A549 (cell line): ENCODE measurements around the gene GPR25. TPM values are rescaled to one million over a fixed set of nuclear protein-coding genes. Genes with fewer than 3 reads are reported as not detected.

ENCODE experiments used
- ATAC-seq, 2 experiments: fragments of 200-7000 bp in 1 of 2; fragments of >200 bp in 1 of 2; cut with Nextera tagmentation in 1 of 2; cut with Tn5 transposase in 1 of 2; 3 replicates each; pipeline versions ENCODE4 v1.8.0 to v1.9.1; 2018 to 2020; ENCODE audit warnings: mild to moderate bottlenecking in 1 of 2, moderate library complexity in 1 of 2
- CTCF ChIA-PET: fragments of 300-600 bp; sonication (Branson Sonifier 250); formaldehyde crosslinking; extraction: SDS; loops from one replicate; lab custom pipeline; 2021; ENCODE audit warnings: antibody characterized with exemption, inconsistent platforms; lab: Yijun Ruan, JAX
- POLR2A ChIA-PET: fragments of 350-600 bp; formaldehyde crosslinking; extraction: SDS; loops from one replicate; lab custom pipeline; 2021; ENCODE audit warnings: antibody characterized with exemption, inconsistent platforms; lab: Yijun Ruan, JAX
- DNase-seq, 2 experiments: peaks; one replicate each; pipeline versions ENCODE4 v3.0.0 to v3.0.0-alpha.2; 2011 to 2016; ENCODE audit warnings: low read depth in 1 of 2, low spot score in 1 of 2
- FAIRE-seq: peaks from 2 replicates; lab custom pipeline; 2011; peaks lifted over from hg19 to GRCh38; lab: Jason Lieb, UNC
- H3K27ac ChIP-seq, 2 experiments: fragments of >200 bp; sonication (Bioruptor Twin); formaldehyde crosslinking; 3 replicates each; pipeline ENCODE4 v1.5.1; 2016 to 2017
- H3K4me1 ChIP-seq: fragments of >200 bp; sonication (Bioruptor Twin); formaldehyde crosslinking; 3 replicates; pipeline ENCODE4 v1.6.1; 2016
- H3K4me2 ChIP-seq: fragments of >200 bp; sonication (Bioruptor Twin); formaldehyde crosslinking; 3 replicates; pipeline ENCODE4 v1.6.1; 2016
- H3K4me3 ChIP-seq: fragments of >200 bp; sonication (Bioruptor Twin); formaldehyde crosslinking; 3 replicates; pipeline ENCODE4 v1.5.1; 2016
- H3K9me3 ChIP-seq: fragments of >200 bp; sonication (Bioruptor Twin); formaldehyde crosslinking; 3 replicates; pipeline ENCODE4 v1.6.1; 2016
- ATOH8 ChIP-seq: fragments of 250-450 bp; sonication (Bioruptor Pico); IDR thresholded peaks from 2 replicates; pipeline ENCODE4 v1.5.0; 2020; ENCODE audit warnings: low read depth, mild to moderate bottlenecking, moderate library complexity
- CEBPB ChIP-seq, 2 experiments: fragments of >200 bp in 1 of 2; sonication (Bioruptor Twin) in 1 of 2; formaldehyde crosslinking in 1 of 2; IDR thresholded peaks; 2 replicates each; pipeline ENCODE4 v1.6.1; 2012 to 2016
- CHD2 ChIP-seq: fragments of 150-350 bp; IDR thresholded peaks from 2 replicates; pipeline ENCODE4 v1.6.1; 2014; ENCODE audit warnings: low read length; ENCODE audit not compliant: partially characterized antibody
- CHD4 ChIP-seq: fragments of 200-600 bp; sonication (generic); IDR thresholded peaks from 2 replicates; pipeline ENCODE4 v1.6.1; 2016; ENCODE audit warnings: antibody characterized with exemption, mild to moderate bottlenecking, borderline replicate concordance
- EP300 ChIP-seq, 2 experiments: fragments of >200 bp; sonication (Bioruptor Twin); formaldehyde crosslinking; IDR thresholded peaks; 2 replicates in 1 of 2; 3 replicates in 1 of 2; pipeline ENCODE4 v1.6.1; 2016 to 2017
- ESRRA ChIP-seq: fragments of 150-350 bp; IDR thresholded peaks from 2 replicates; pipeline ENCODE4 v1.6.1; 2014; ENCODE audit warnings: mild to moderate bottlenecking, low read length, borderline replicate concordance
- FOSB ChIP-seq: fragments of 250-450 bp; sonication (Bioruptor Pico); IDR thresholded peaks from 2 replicates; pipeline ENCODE4 v1.5.0; 2020; ENCODE audit warnings: mild to moderate bottlenecking, moderate library complexity
- FOXS1 ChIP-seq: fragments of 250-450 bp; sonication (Bioruptor Pico); IDR thresholded peaks from 2 replicates; pipeline ENCODE4 v1.5.0; 2020; ENCODE audit warnings: mild to moderate bottlenecking, moderate library complexity
- HOXA7 ChIP-seq: fragments of 250-450 bp; sonication (Bioruptor Pico); IDR thresholded peaks from 2 replicates; pipeline ENCODE4 v1.5.0; 2020; ENCODE audit warnings: mild to moderate bottlenecking, moderate library complexity
- HOXB5 ChIP-seq: fragments of 250-450 bp; sonication (Bioruptor Pico); IDR thresholded peaks from 2 replicates; pipeline ENCODE4 v1.5.0; 2020; ENCODE audit warnings: mild to moderate bottlenecking, moderate library complexity
- JUN ChIP-seq, 2 experiments: fragments of >200 bp; sonication (Bioruptor Twin); formaldehyde crosslinking; IDR thresholded peaks; 2 replicates in 1 of 2; 3 replicates in 1 of 2; pipeline ENCODE4 v1.6.1; 2016 to 2017
- KDM1A ChIP-seq: fragments of 200-600 bp; sonication (generic); IDR thresholded peaks from 2 replicates; pipeline ENCODE4 v1.6.1; 2016; ENCODE audit warnings: low read depth, mild to moderate bottlenecking
- KDM5A ChIP-seq: fragments of 200-600 bp; sonication (generic); IDR thresholded peaks from 2 replicates; pipeline ENCODE4 v1.6.1; 2016; ENCODE audit warnings: antibody characterized with exemption, mild to moderate bottlenecking
- MAZ ChIP-seq: fragments of 150-350 bp; IDR thresholded peaks from 2 replicates; pipeline ENCODE4 v1.6.1; 2014; ENCODE audit warnings: antibody characterized with exemption, low read depth, low read length, borderline replicate concordance
- MYC ChIP-seq: IDR thresholded peaks from 2 replicates; pipeline ENCODE4 v1.6.1; 2012; ENCODE audit warnings: mild to moderate bottlenecking, inconsistent platforms, low read length, improper control_type of control experiment, borderline replicate concordance
- POLR2A ChIP-seq: IDR thresholded peaks from 2 replicates; pipeline ENCODE4 v1.6.1; 2012; ENCODE audit warnings: mild to moderate bottlenecking, low read length
- RAD21 ChIP-seq, 2 experiments: fragments of >200 bp in 1 of 2; sonication (Bioruptor Twin) in 1 of 2; formaldehyde crosslinking in 1 of 2; IDR thresholded peaks in 1 of 2; conservative IDR thresholded peaks in 1 of 2; 2 replicates in 1 of 2; 3 replicates in 1 of 2; pipeline ENCODE4 v1.6.1; 2012 to 2018; ENCODE audit warnings: inconsistent platforms in 1 of 2
- RCOR1 ChIP-seq: fragments of 150-350 bp; IDR thresholded peaks from 2 replicates; pipeline ENCODE4 v1.6.1; 2014; ENCODE audit warnings: antibody characterized with exemption, low read length, low read depth
- REST ChIP-seq: fragments of 200-600 bp; sonication (generic); IDR thresholded peaks from 2 replicates; pipeline ENCODE4 v1.6.1; 2016; ENCODE audit warnings: antibody characterized with exemption, mild to moderate bottlenecking, moderate library complexity
- RNF2 ChIP-seq: fragments of 200-600 bp; sonication (generic); IDR thresholded peaks from 2 replicates; pipeline ENCODE4 v1.6.1; 2016; ENCODE audit warnings: low read depth, mild to moderate bottlenecking, antibody characterized with exemption, moderate library complexity, borderline replicate concordance
- SREBF2 ChIP-seq: fragments of 450-650 bp; IDR thresholded peaks from 2 replicates; pipeline ENCODE4 v1.6.1; 2014; ENCODE audit warnings: mild to moderate bottlenecking, moderate library complexity
- TFCP2L1 ChIP-seq: fragments of 250-450 bp; sonication (Bioruptor Pico); IDR thresholded peaks from 2 replicates; pipeline ENCODE4 v1.5.0; 2021; ENCODE audit warnings: mild to moderate bottlenecking
- ZFP36 ChIP-seq: fragments of 450-650 bp; IDR thresholded peaks from 2 replicates; pipeline ENCODE4 v1.6.1; 2014; ENCODE audit warnings: borderline replicate concordance; ENCODE audit not compliant: partially characterized antibody
- ZNF302 ChIP-seq: fragments of 250-450 bp; sonication (Bioruptor Pico); IDR thresholded peaks from 2 replicates; pipeline ENCODE4 v1.9.0; 2021; ENCODE audit warnings: inconsistent platforms, mild to moderate bottlenecking, moderate library complexity
- WGBS: methylation state at CpG from one replicate; pipeline ENCODE4 v1.1.6; 2017; ENCODE audit errors: missing lambda C conversion rate; 5-methylcytosine and 5-hydroxymethylcytosine counted together
- polyA plus RNA-seq, 4 experiments: library from polyadenylated mRNA; depleted of rRNA in 3 of 4; stranded (reverse); fragments of >200 nt; fragmentation: RNase III in 1 of 4; extraction: RNeasy Plus Mini Kit Qiagen cat#74134 plus additional on column Dnase treatment in 1 of 4; gene quantifications; 2 replicates in 3 of 4; 3 replicates in 1 of 4; pipeline ENCODE4 v1.2.3, GENCODE V29; 2011 to 2017
- TF ChIP-seq, protein P1 (sequence below): IDR thresholded peaks from 2 replicates; pipeline ENCODE4 v1.6.1; 2012; ENCODE audit warnings: low read depth, borderline replicate concordance
- TF ChIP-seq, protein P2 (sequence below): IDR thresholded peaks from 2 replicates; pipeline ENCODE4 v1.6.1; 2012
- TF ChIP-seq, protein P3 (sequence below): IDR thresholded peaks from 2 replicates; pipeline ENCODE4 v1.6.1; 2012

The GPR25 gene
- polyA plus RNA-seq, 2 of the 4 experiments (the other 2 are of a cell fraction): not detected

DNA sequence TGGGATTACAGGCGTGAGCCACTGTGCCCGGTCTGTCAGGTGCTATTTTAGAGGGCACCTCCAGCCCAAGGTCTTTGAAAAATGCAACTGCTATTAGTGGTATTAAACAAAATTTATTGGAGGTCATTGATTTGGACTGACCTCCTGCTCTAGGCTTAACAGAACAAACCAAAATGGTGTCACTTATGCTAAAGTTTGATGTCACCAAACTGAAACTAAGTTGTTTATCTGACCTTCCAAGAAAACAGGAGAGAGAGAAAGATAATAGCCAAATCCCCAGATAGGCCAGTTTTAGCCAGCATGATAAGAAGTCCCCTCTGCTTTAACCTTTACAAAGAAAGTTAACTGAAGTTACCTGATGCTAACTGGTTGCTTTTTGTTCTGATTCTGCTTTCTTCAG lies 13.8 kb downstream of the GPR25 start:
- Histone ChIP-seq H3K4me3 (no peak overlapping the region), H3K4me1 (peaks cover 26% of the 10 kb centered on the region), H3K9me3 (no peaks in the 10 kb centered on the region), H3K27ac (no peak overlapping the region), H3K4me2 (no peak overlapping the region)
- POLR2A ChIA-PET: no interaction called here
- TF ChIP-seq MAZ (no peak), RNF2 (no peak), REST (no peak), KDM5A (no peak), FOSB (CRISPR knock-in tag) (no peak), ZFP36 (no peak), CHD4 (no peak), KDM1A (no peak), EP300 (IDR thresholded peaks at IDR 0.05) (no peak), HOXA7 (CRISPR knock-in tag) (no peak), TFCP2L1 (CRISPR knock-in tag) (no peak), POLR2A (no peak), RAD21 (conservative IDR thresholded peaks at IDR 0.05 in 1 of 2, IDR thresholded peaks at IDR 0.05 in 1 of 2) (no peak), RCOR1 (no peak), CHD2 (no peak), JUN (IDR thresholded peaks at IDR 0.05) (no peak)
- TF ChIP-seq, protein P1, sequence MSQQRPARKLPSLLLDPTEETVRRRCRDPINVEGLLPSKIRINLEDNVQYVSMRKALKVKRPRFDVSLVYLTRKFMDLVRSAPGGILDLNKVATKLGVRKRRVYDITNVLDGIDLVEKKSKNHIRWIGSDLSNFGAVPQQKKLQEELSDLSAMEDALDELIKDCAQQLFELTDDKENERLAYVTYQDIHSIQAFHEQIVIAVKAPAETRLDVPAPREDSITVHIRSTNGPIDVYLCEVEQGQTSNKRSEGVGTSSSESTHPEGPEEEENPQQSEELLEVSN: no peak
- ATAC-seq (no peak), FAIRE-seq (no peak), DNase-seq (no peak)
- CTCF ChIA-PET: interaction anchor here (1.8 kb wide), 1 partner anchor 85 kb away, joined by 6 read pairs; no protein-coding TSS in a partner anchor
- WGBS: 93% methylated on average over 2 of the region's 2 CpGs

- POLR2A ChIA-PET: no interaction called here
Measured at GRCh38 chr1:200887036-200887435, 14.3 kb downstream of the GPR25 start.

More at GRCh38 chr1:200887036-200887435, 14.3 kb downstream of the GPR25 start:
- CTCF ChIA-PET: interaction anchor here (1.8 kb wide), 1 partner anchor 85 kb away, joined by 6 read pairs; no protein-coding TSS in a partner anchor
- Histone ChIP-seq H3K27ac (no peak overlapping the region; a peak in 2 of 6 replicates), H3K4me3 (no peak overlapping the region), H3K4me2 (no peak overlapping the region), H3K4me1 (peaks cover 26% of the 10 kb centered on the region), H3K9me3 (no peaks in the 10 kb centered on the region)
- 85% methylated on average over 10 of the region's 11 CpGs for WGBS
- DNase-seq: no peak
- ATAC-seq: no peak
- FAIRE-seq: no peak
- TF ChIP-seq, protein P1: no peak
- no peak for TF ChIP-seq RNF2
- TF ChIP-seq FOXS1 (CRISPR knock-in tag): no peak
- TF ChIP-seq RAD21 (conservative IDR thresholded peaks at IDR 0.05 in 1 of 2, IDR thresholded peaks at IDR 0.05 in 1 of 2): no peak
- no peak for TF ChIP-seq ZNF302
- TF ChIP-seq, protein P2, sequence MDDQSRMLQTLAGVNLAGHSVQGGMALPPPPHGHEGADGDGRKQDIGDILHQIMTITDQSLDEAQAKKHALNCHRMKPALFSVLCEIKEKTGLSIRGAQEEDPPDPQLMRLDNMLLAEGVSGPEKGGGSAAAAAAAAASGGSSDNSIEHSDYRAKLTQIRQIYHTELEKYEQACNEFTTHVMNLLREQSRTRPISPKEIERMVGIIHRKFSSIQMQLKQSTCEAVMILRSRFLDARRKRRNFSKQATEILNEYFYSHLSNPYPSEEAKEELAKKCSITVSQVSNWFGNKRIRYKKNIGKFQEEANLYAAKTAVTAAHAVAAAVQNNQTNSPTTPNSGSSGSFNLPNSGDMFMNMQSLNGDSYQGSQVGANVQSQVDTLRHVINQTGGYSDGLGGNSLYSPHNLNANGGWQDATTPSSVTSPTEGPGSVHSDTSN: no peak
- no peak for TF ChIP-seq KDM5A
- TF ChIP-seq SREBF2: no peak
- TF ChIP-seq CEBPB (IDR thresholded peaks at IDR 0.05): no peak
- no peak for TF ChIP-seq HOXB5 (CRISPR knock-in tag)
- no peak for TF ChIP-seq ZFP36
- TF ChIP-seq ESRRA: no peak
- no peak for TF ChIP-seq MYC
- TF ChIP-seq, protein P3, sequence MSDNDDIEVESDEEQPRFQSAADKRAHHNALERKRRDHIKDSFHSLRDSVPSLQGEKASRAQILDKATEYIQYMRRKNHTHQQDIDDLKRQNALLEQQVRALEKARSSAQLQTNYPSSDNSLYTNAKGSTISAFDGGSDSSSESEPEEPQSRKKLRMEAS: no peak
- no peak for TF ChIP-seq REST
- TF ChIP-seq ATOH8 (CRISPR knock-in tag): no peak
